ENCODE measurements around the gene ZNF789.
"Not testable (repeated sequence)": the region's sequence is repeated elsewhere in the genome, so short reads cannot be mapped to it uniquely, and the experiment has no call there.

ZNF789 gene

GRCh38 chr7:99472561-99473314 is at the start of gene ZNF789:
TSS of gene ZNF789 (plus strand) at chr7:99472890. CDS start at chr7:99476457, 3,567 bp downstream.
- peak within 1 kb of the TSS; percentile 77 for H3K27ac ChIP-seq (ENCODE audit: low read length)
- H3K9me3 ChIP-seq (ENCODE audit: control insufficient read depth in 2 of 2, low read length in 2 of 2) = no peaks in the 10 kb centered on the region
- H3K27me3 ChIP-seq (ENCODE audit: control insufficient read depth in 1 of 2, insufficient read depth in 2 of 2, low read length in 2 of 2) = no peaks in the 10 kb centered on the region
- peak within 1 kb of the TSS; percentile 71 to 75 for H3K9ac ChIP-seq (ENCODE audit: low read length in 2 of 2)
- peaks cover 2% of the 10 kb centered on the region in 2 donors for H3K36me3 ChIP-seq (ENCODE audit: control insufficient read depth in 2 of 2, insufficient read depth in 2 of 2, low read length in 2 of 2)
- peaks cover 8% of the 10 kb centered on the region for H3K4me1 ChIP-seq (ENCODE audit: control insufficient read depth, insufficient read depth, low read length)
- H3K4me3 ChIP-seq (ENCODE audit: low read length in 2 of 2) = peak within 1 kb of the TSS; percentile 72 to 87

DNA sequence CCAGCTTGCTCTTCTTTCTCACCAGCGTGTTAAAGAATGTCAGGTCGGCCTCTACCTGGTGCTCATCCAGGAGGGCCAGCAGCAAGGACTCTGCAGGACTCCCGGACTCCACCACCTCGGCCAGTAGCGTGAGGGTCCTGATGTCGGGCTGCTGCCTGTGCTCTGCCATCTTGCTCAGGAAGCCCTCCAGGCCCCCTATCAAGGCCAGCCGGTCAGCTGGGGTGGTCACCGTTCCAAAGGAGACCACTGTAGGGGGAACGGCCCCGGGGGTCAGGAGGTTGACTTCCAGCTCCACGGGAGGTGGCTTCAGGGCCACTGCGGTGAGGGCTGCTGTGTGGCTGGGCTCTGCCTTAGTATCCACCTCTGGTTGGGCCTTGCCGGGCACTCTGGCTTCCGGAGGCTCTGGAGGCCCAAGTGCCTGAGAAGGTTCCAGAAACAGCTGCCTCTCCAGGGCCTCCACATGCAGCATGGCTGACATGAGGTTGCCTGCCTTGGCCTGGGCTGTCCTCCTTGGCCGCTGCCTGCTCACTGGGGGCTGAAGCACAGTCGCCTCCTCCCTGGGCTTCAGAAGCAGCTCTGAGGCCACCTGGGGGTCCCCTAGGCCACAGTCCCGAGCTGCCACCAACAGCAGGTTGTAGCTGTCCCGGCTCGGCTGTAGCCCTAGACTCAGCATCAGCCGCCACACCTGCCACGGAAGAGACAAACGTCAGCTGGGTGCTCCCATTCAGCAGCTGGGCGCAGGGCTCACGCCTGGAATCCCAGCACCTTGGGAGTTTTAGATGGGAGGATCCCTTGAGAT is 47.6 kb upstream of the ZNF789 start:
- no peaks in the 10 kb centered on the region for H3K27me3 ChIP-seq (ENCODE audit: control insufficient read depth in 1 of 2, insufficient read depth in 2 of 2, low read length in 2 of 2)
- no peaks in the 10 kb centered on the region for H3K9me3 ChIP-seq (ENCODE audit: control insufficient read depth in 2 of 2, low read length in 2 of 2)
- H3K36me3 ChIP-seq (ENCODE audit: control insufficient read depth in 2 of 2, insufficient read depth in 2 of 2, low read length in 2 of 2) = peaks cover 31 to 34% of the 10 kb centered on the region in 2 donors
- H3K9ac ChIP-seq (ENCODE audit: low read length in 2 of 2) = no peak overlapping the region
- no peak overlapping the region for H3K27ac ChIP-seq (ENCODE audit: low read length)
- H3K4me1 ChIP-seq (ENCODE audit: control insufficient read depth, insufficient read depth, low read length) = no peaks in the 10 kb centered on the region
- H3K4me3 ChIP-seq (ENCODE audit: low read length in 2 of 2) = no peak overlapping the region

GRCh38 chr7:99428972-99429566 is 43.6 kb upstream of the ZNF789 start:
- no peak overlapping the region for H3K9ac ChIP-seq (ENCODE audit: low read length in 2 of 2)
- H3K36me3 ChIP-seq (ENCODE audit: control insufficient read depth in 2 of 2, insufficient read depth in 2 of 2, low read length in 2 of 2) = peaks cover 14 to 38% of the 10 kb centered on the region in 2 donors
- H3K4me3 ChIP-seq (ENCODE audit: low read length in 2 of 2) = no peak overlapping the region
- H3K9me3 ChIP-seq (ENCODE audit: control insufficient read depth in 2 of 2, low read length in 2 of 2) = no peaks in the 10 kb centered on the region
- H3K27me3 ChIP-seq (ENCODE audit: control insufficient read depth in 1 of 2, insufficient read depth in 2 of 2, low read length in 2 of 2) = no peaks in the 10 kb centered on the region
- no peak overlapping the region for H3K27ac ChIP-seq (ENCODE audit: low read length)
- H3K4me1 ChIP-seq (ENCODE audit: control insufficient read depth, insufficient read depth, low read length) = no peaks in the 10 kb centered on the region

- peaks cover 7 to 37% of the 10 kb centered on the region in 2 donors for H3K36me3 ChIP-seq (ENCODE audit: control insufficient read depth in 2 of 2, insufficient read depth in 2 of 2, low read length in 2 of 2)
- H3K4me3 ChIP-seq (ENCODE audit: low read length in 2 of 2) = no peak overlapping the region
- H3K4me1 ChIP-seq (ENCODE audit: control insufficient read depth, insufficient read depth, low read length) = no peaks in the 10 kb centered on the region
These were observed 42.9 kb upstream of the ZNF789 start for GRCh38 chr7:99429756-99430155.

DNA sequence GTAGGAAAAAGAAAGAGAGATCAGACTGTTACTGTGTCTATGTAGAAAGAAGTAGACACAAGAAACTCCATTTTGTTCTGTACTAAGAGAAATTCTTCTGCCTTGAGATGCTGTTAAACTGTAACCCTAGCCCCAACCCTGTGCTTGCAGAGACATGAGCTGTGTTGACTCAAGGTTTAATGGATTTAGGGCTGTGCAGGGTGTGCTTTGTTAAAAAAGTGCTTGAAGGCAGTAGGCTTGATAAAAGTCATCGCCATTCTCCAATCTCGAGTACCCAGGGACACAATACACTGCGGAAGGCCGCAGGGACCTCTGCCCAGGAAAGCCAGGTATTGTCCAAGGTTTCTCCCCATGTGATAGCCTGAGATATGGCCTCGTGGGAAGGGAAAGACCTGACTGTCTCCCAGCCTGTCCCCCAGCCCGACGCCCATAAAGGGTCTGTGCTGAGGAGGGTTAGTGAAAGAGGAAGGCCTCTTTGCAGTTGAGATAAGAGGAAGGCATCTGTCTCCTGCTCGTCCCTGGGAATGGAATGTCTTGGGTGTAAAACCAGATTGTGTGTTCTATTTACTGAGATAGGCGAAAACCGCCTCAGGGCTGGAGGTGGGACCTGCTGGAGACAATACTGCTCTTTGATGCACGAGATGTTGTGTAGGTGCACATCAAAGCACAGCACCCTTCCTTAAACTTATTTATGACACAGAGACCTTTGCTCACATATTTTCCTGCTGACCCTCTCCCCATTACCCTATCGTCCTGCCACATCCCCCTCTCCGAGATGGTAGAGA is 40.7 kb upstream of the ZNF789 start:
- not testable (repeated sequence) for H3K4me3 ChIP-seq (ENCODE audit: low read length in 2 of 2); H3K27ac ChIP-seq (ENCODE audit: low read length); H3K27me3 ChIP-seq (ENCODE audit: control insufficient read depth in 1 of 2, insufficient read depth in 2 of 2, low read length in 2 of 2); H3K9ac ChIP-seq (ENCODE audit: low read length in 2 of 2); H3K9me3 ChIP-seq (ENCODE audit: control insufficient read depth in 2 of 2, low read length in 2 of 2); H3K4me1 ChIP-seq (ENCODE audit: control insufficient read depth, insufficient read depth, low read length)
- peaks cover 6 to 32% of the 10 kb centered on the region in 2 donors for H3K36me3 ChIP-seq (ENCODE audit: control insufficient read depth in 2 of 2, insufficient read depth in 2 of 2, low read length in 2 of 2)

More at GRCh38 chr7:99429756-99430155, 42.9 kb upstream of the ZNF789 start:
- Histone ChIP-seq H3K27me3 (ENCODE audit: control insufficient read depth in 1 of 2, insufficient read depth in 2 of 2, low read length in 2 of 2) (no peaks in the 10 kb centered on the region), H3K9ac (ENCODE audit: low read length in 2 of 2) (no peak overlapping the region), H3K27ac (ENCODE audit: low read length) (no peak overlapping the region), H3K9me3 (ENCODE audit: control insufficient read depth in 2 of 2, low read length in 2 of 2) (no peaks in the 10 kb centered on the region)

DNA sequence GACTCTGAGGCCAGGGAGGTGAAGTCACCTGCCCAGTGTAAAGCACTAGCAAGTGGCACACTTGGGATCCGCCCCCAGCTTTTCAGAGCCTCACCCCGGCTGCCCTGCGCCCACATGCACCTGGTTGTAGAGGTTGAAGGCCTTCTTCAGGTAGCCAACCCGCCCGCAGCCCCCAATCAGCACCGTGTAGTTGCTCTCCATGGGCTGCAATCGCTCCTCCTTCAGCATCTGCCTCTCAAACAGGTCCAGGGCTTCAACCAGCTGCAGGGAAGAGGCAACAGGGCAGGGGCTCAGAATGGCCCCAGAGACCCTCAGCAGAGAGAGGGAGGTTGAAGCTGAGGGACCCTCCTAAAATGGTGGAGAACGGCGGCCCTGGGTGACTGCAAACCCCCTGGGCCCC is 39.5 kb upstream of the ZNF789 start:
- no peak overlapping the region for H3K9ac ChIP-seq (ENCODE audit: low read length in 2 of 2)
- no peak overlapping the region for H3K27ac ChIP-seq (ENCODE audit: low read length)
- H3K27me3 ChIP-seq (ENCODE audit: control insufficient read depth in 1 of 2, insufficient read depth in 2 of 2, low read length in 2 of 2) = no peaks in the 10 kb centered on the region
- no peak overlapping the region for H3K4me3 ChIP-seq (ENCODE audit: low read length in 2 of 2)
- H3K4me1 ChIP-seq (ENCODE audit: control insufficient read depth, insufficient read depth, low read length) = peaks cover 6% of the 10 kb centered on the region
- H3K9me3 ChIP-seq (ENCODE audit: control insufficient read depth in 2 of 2, low read length in 2 of 2) = no peaks in the 10 kb centered on the region
- peaks cover 6 to 32% of the 10 kb centered on the region in 2 donors for H3K36me3 ChIP-seq (ENCODE audit: control insufficient read depth in 2 of 2, insufficient read depth in 2 of 2, low read length in 2 of 2)

DNA sequence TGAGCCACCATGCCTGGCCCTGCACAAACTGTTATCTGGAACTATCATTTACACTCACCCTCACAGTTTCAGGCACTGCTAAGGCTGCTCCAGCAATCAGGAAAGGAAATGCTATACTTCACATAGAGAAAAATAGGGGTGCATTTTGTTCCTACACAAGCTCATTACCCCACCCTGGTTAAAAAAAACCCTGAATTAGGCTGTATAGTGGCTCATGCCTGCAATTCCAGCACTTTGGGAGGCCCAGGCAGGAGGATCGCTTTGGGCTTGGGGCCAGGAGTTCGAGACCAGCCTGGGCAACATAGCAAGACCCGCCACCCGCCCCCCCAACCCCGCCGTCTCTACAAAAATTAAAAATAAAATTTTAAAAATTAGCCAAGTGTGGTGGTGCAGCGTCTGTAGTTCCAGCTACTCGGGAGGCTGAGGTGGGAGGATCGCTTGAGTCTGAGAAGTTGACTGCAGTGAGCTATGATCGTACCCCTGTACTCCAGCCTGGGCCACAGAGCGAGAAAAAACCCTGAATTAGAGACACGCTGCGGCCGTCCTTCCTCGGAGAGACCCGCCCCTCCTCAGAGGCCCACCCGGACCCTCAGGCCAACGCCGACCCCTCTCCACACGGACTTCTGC is 34.6 kb upstream of the ZNF789 start:
- H3K4me3 ChIP-seq (ENCODE audit: low read length in 2 of 2) = peak overlapping the region; percentile 91
- peaks cover 24% of the 10 kb centered on the region for H3K4me1 ChIP-seq (ENCODE audit: control insufficient read depth, insufficient read depth, low read length)
- peak overlapping the region; percentile 87 to 89 for H3K9ac ChIP-seq (ENCODE audit: low read length in 2 of 2)
- H3K36me3 ChIP-seq (ENCODE audit: control insufficient read depth in 2 of 2, insufficient read depth in 2 of 2, low read length in 2 of 2) = peaks cover under 1 to 9% of the 10 kb centered on the region in 2 donors
- H3K9me3 ChIP-seq (ENCODE audit: control insufficient read depth in 2 of 2, low read length in 2 of 2) = no peaks in the 10 kb centered on the region
- no peaks in the 10 kb centered on the region for H3K27me3 ChIP-seq (ENCODE audit: control insufficient read depth in 1 of 2, insufficient read depth in 2 of 2, low read length in 2 of 2)
- peak overlapping the region; percentile 66 for H3K27ac ChIP-seq (ENCODE audit: low read length)

- H3K9ac ChIP-seq (ENCODE audit: low read length in 2 of 2) = peak within 1 kb of the TSS; percentile 89 to 92
- no peaks in the 10 kb centered on the region for H3K27me3 ChIP-seq (ENCODE audit: control insufficient read depth in 1 of 2, insufficient read depth in 2 of 2, low read length in 2 of 2)
- peaks cover 5% of the 10 kb centered on the region in 2 donors for H3K36me3 ChIP-seq (ENCODE audit: control insufficient read depth in 2 of 2, insufficient read depth in 2 of 2, low read length in 2 of 2)
- H3K4me1 ChIP-seq (ENCODE audit: control insufficient read depth, insufficient read depth, low read length) = peaks cover 24% of the 10 kb centered on the region
- peak within 1 kb of the TSS; percentile 66 for H3K27ac ChIP-seq (ENCODE audit: low read length)
- peak within 1 kb of the TSS; percentile 91 to 95 for H3K4me3 ChIP-seq (ENCODE audit: low read length in 2 of 2)
- H3K9me3 ChIP-seq (ENCODE audit: control insufficient read depth in 2 of 2, low read length in 2 of 2) = no peaks in the 10 kb centered on the region
These were observed 33.9 kb upstream of the ZNF789 start, which contains the start of the genes CPSF4 and PTCD1 for GRCh38 chr7:99438573-99439480. TSS of gene CPSF4 (plus strand) at chr7:99438943. CDS start at chr7:99439083, 140 bp downstream. TSS of gene PTCD1 (minus strand) at chr7:99438798. CDS start at chr7:99435242, 3,556 bp downstream.

GRCh38 chr7:99440195-99440594 is 32.5 kb upstream of the ZNF789 start:
- H3K9me3 ChIP-seq (ENCODE audit: control insufficient read depth in 2 of 2, low read length in 2 of 2) = no peaks in the 10 kb centered on the region
- H3K4me1 ChIP-seq (ENCODE audit: control insufficient read depth, insufficient read depth, low read length) = peaks cover 24% of the 10 kb centered on the region
- H3K27ac ChIP-seq (ENCODE audit: low read length) = no peak overlapping the region
- peaks cover 7 to 9% of the 10 kb centered on the region in 2 donors for H3K36me3 ChIP-seq (ENCODE audit: control insufficient read depth in 2 of 2, insufficient read depth in 2 of 2, low read length in 2 of 2)
- peak overlapping the region; percentile 91 to 95 for H3K4me3 ChIP-seq (ENCODE audit: low read length in 2 of 2)
- no peaks in the 10 kb centered on the region for H3K27me3 ChIP-seq (ENCODE audit: control insufficient read depth in 1 of 2, insufficient read depth in 2 of 2, low read length in 2 of 2)
- peak overlapping the region in 1 of 2 donors; percentile 87 for H3K9ac ChIP-seq (ENCODE audit: low read length in 2 of 2)

All from stomach smooth muscle (tissue), 2 donors.